CD8-positive, alpha-beta memory T cell (primary cell): Measurements from ENCODE around the gene AIDA. TPM values are rescaled to one million over a fixed set of nuclear protein-coding genes. Genes with fewer than 3 reads are reported as not detected.

Source experiments
- CTCF ChIA-PET: fragments of 350-600 bp; sonication (Branson Sonifier 250); formaldehyde crosslinking; loops from one replicate; lab custom pipeline; 2021; ENCODE audit warnings: antibody characterized with exemption; lab: Charles Lee
- POLR2A ChIA-PET: fragments of 350-600 bp; sonication (Branson Sonifier 250); formaldehyde crosslinking; loops from one replicate; lab custom pipeline; 2021; ENCODE audit warnings: antibody characterized with exemption; lab: Charles Lee
- DNase-seq, 5 donors: peaks; one replicate each; pipeline versions ENCODE4 v3.0.0 to v3.0.0-alpha.2; 2020 to 2022; ENCODE audit warnings: mixed read lengths in 1 of 5
- H3K27ac ChIP-seq: one replicate; pipeline ENCODE4 v1.7.0; 2013; ENCODE audit warnings: low read depth, mild to moderate bottlenecking, low read length, moderate library complexity
- H3K27me3 ChIP-seq: 2 replicates; pipeline ENCODE4 v1.7.0; 2013; ENCODE audit warnings: low read length, mild to moderate bottlenecking; ENCODE audit not compliant: insufficient read depth, poor library complexity, severe bottlenecking
- H3K36me3 ChIP-seq: 2 replicates; pipeline ENCODE4 v1.7.0; 2013; ENCODE audit warnings: mild to moderate bottlenecking, low read length, moderate library complexity; ENCODE audit not compliant: insufficient read depth
- H3K4me1 ChIP-seq: 2 replicates; pipeline ENCODE4 v1.7.0; 2013; ENCODE audit warnings: mild to moderate bottlenecking, low read length, moderate library complexity; ENCODE audit not compliant: insufficient read depth
- H3K4me3 ChIP-seq: 2 replicates; pipeline ENCODE4 v1.7.0; 2013; ENCODE audit warnings: mild to moderate bottlenecking, low read length
- H3K9me3 ChIP-seq: 2 replicates; pipeline ENCODE4 v1.7.0; 2013; ENCODE audit warnings: mild to moderate bottlenecking, low read length
- H3K27ac Mint-ChIP-seq, 8 donors: one replicate each; pipeline ENCODE4 v1.8.0; 2020 to 2021; ENCODE audit warnings: mixed read lengths in 8 of 8, mild to moderate bottlenecking in 6 of 8, inconsistent platforms in 3 of 8, moderate library complexity in 3 of 8
- H3K27me3 Mint-ChIP-seq, 2 donors: one replicate each; pipeline ENCODE4 v1.8.0; 2020 to 2021; ENCODE audit warnings: mixed read lengths in 2 of 2, mild to moderate bottlenecking in 1 of 2, moderate library complexity in 1 of 2
- H3K36me3 Mint-ChIP-seq, 3 donors: one replicate each; pipeline ENCODE4 v1.8.0; 2020 to 2021; ENCODE audit warnings: mixed read lengths in 3 of 3, inconsistent platforms in 1 of 3, mild to moderate bottlenecking in 1 of 3
- H3K4me1 Mint-ChIP-seq, 3 donors: one replicate each; pipeline ENCODE4 v1.8.0; 2020 to 2021; ENCODE audit warnings: mixed read lengths in 3 of 3, inconsistent platforms in 1 of 3, mild to moderate bottlenecking in 1 of 3
- H3K4me3 Mint-ChIP-seq, 7 donors: one replicate each; pipeline ENCODE4 v1.8.0; 2020 to 2021; ENCODE audit warnings: mixed read lengths in 7 of 7, mild to moderate bottlenecking in 6 of 7, moderate library complexity in 4 of 7, inconsistent platforms in 2 of 7
- H3K9me3 Mint-ChIP-seq, 5 donors: one replicate each; pipeline ENCODE4 v1.8.0; 2020 to 2022; ENCODE audit warnings: mixed read lengths in 5 of 5, mild to moderate bottlenecking in 3 of 5, moderate library complexity in 2 of 5, inconsistent platforms in 1 of 5
- polyA plus RNA-seq: library from polyadenylated mRNA; unstranded; fragments of 300-500 nt; fragmentation: Illumina TruSeq; gene quantifications from one replicate; pipeline ENCODE4 v1.2.3, GENCODE V29; 2021
- total RNA-seq, 2 experiments: library from RNA; stranded (reverse); gene quantifications; one replicate each; pipeline ENCODE4 v1.2.3, GENCODE V29; 2021

AIDA gene
- total RNA-seq (10 to 100 TPM; 57.9 to 59.1 TPM), polyA plus RNA-seq (29.2 TPM)

GRCh38 chr1:222712253-222713090 lies at the start of gene AIDA, which contains the start of gene BROX:
AIDA (minus strand) TSS chr1:222712491; CDS start chr1:222712317, 174 bp downstream.
BROX (plus strand) TSS chr1:222712564; CDS start chr1:222715700, 3,136 bp downstream.
- CTCF ChIA-PET, result interaction anchor here (0.9 to 1.8 kb wide), 7 partner anchors 52 to 78 kb away, joined by 3 to 5 read pairs (median 4); no protein-coding TSS in a partner anchor
- H3K9me3 Mint-ChIP-seq, result no peaks in the 10 kb centered on the region
- H3K27me3 ChIP-seq, result no peaks in the 10 kb centered on the region
- H3K4me1 Mint-ChIP-seq, result peaks cover 51 to 63% (median 61%) of the 10 kb centered on the region in 3 donors
- H3K27ac ChIP-seq, result peak within 1 kb of the TSS; percentile 92
- H3K27me3 Mint-ChIP-seq, result no peaks in the 10 kb centered on the region
- peaks cover 29% of the 10 kb centered on the region for H3K4me1 ChIP-seq
- H3K4me3 Mint-ChIP-seq, result peak within 1 kb of the TSS; percentile 92 to 99 (median 97)
- peak; percentile 91 to 95 (median 93) for DNase-seq
- H3K4me3 ChIP-seq, result peak within 1 kb of the TSS; percentile 96
- H3K9me3 ChIP-seq, result no peaks in the 10 kb centered on the region
- peaks cover 0 to 64% (median 7%) of the 10 kb centered on the region in 3 donors for H3K36me3 Mint-ChIP-seq
- POLR2A ChIA-PET, result interaction anchor here (0.6 to 1.8 kb wide), 15 partner anchors 10 to 970 kb away, joined by 3 to 50 read pairs (median 4); partner anchors contain the start of genes DUSP10 and TAF1A
- peaks cover 7% of the 10 kb centered on the region for H3K36me3 ChIP-seq
- H3K27ac Mint-ChIP-seq, result peak within 1 kb of the TSS; percentile 99 to 100 (median 100)

- Histone ChIP-seq H3K4me1 (no peaks in the 10 kb centered on the region), H3K9me3 (no peaks in the 10 kb centered on the region), H3K36me3 (no peaks in the 10 kb centered on the region), H3K27me3 (no peaks in the 10 kb centered on the region), H3K4me3 (no peak overlapping the region), H3K27ac (no peak overlapping the region)
- CTCF ChIA-PET, result no interaction called here
- peaks cover 0 to 8% (median 6%) of the 10 kb centered on the region in 5 donors for H3K9me3 Mint-ChIP-seq
- POLR2A ChIA-PET, result no interaction called here
- DNase-seq, result no peak
- H3K4me1 Mint-ChIP-seq, result no peaks in the 10 kb centered on the region
- H3K27ac Mint-ChIP-seq, result no peak overlapping the region
- H3K4me3 Mint-ChIP-seq, result no peak overlapping the region
- H3K36me3 Mint-ChIP-seq, result peaks cover 0 to 12% (median 0%) of the 10 kb centered on the region in 3 donors
- H3K27me3 Mint-ChIP-seq, result peaks cover 9 to 58% of the 10 kb centered on the region in 2 donors
Measured at GRCh38 chr1:222761083-222761482, 48.8 kb upstream of the AIDA start.

- ChIA-PET POLR2A (no interaction called here), CTCF (interaction anchor here (1.2 kb wide), 1 partner anchor 20 kb away, joined by 3 read pairs; no protein-coding TSS in a partner anchor)
- no peaks in the 10 kb centered on the region for H3K4me1 ChIP-seq
Measured at GRCh38 chr1:222759451-222760035, 47.3 kb upstream of the AIDA start.

GRCh38 chr1:222757646-222758268 lies 45.5 kb upstream of the AIDA start:
- no peak overlapping the region for H3K4me3 ChIP-seq
- POLR2A ChIA-PET, result interaction anchor here (0.6 kb wide), 1 partner anchor 170 kb away, joined by 3 read pairs; no protein-coding TSS in a partner anchor
- CTCF ChIA-PET, result no interaction called here
- Mint-ChIP-seq H3K4me1 (no peaks in the 10 kb centered on the region), H3K27me3 (peaks cover 0 to 51% of the 10 kb centered on the region in 2 donors), H3K9me3 (peaks cover 0 to 6% (median 0%) of the 10 kb centered on the region in 5 donors), H3K27ac (no peak overlapping the region), H3K36me3 (peaks cover 0 to 4% (median 0%) of the 10 kb centered on the region in 3 donors), H3K4me3 (no peak overlapping the region)
- H3K9me3 ChIP-seq, result no peaks in the 10 kb centered on the region
- no peak overlapping the region for H3K27ac ChIP-seq
- H3K27me3 ChIP-seq, result no peaks in the 10 kb centered on the region
- no peaks in the 10 kb centered on the region for H3K36me3 ChIP-seq
- H3K4me1 ChIP-seq, result no peaks in the 10 kb centered on the region
- no peak for DNase-seq

More at GRCh38 chr1:222759451-222760035, 47.3 kb upstream of the AIDA start:
- Histone ChIP-seq H3K27me3 (no peaks in the 10 kb centered on the region), H3K27ac (no peak overlapping the region), H3K36me3 (no peaks in the 10 kb centered on the region), H3K9me3 (no peaks in the 10 kb centered on the region), H3K4me3 (no peak overlapping the region)
- H3K4me3 Mint-ChIP-seq, result no peak overlapping the region
- DNase-seq, result no peak
- peaks cover 0 to 12% (median 0%) of the 10 kb centered on the region in 3 donors for H3K36me3 Mint-ChIP-seq
- no peak overlapping the region for H3K27ac Mint-ChIP-seq
- H3K27me3 Mint-ChIP-seq, result peaks cover 7 to 59% of the 10 kb centered on the region in 2 donors
- no peaks in the 10 kb centered on the region for H3K4me1 Mint-ChIP-seq
- H3K9me3 Mint-ChIP-seq, result peaks cover 0 to 8% (median 2%) of the 10 kb centered on the region in 5 donors

GRCh38 chr1:222754366-222755139 lies 42.3 kb upstream of the AIDA start:
- Mint-ChIP-seq H3K9me3 (no peaks in the 10 kb centered on the region), H3K27me3 (peaks cover 0 to 32% of the 10 kb centered on the region in 2 donors), H3K4me3 (no peak overlapping the region), H3K27ac (no peak overlapping the region), H3K4me1 (no peaks in the 10 kb centered on the region), H3K36me3 (no peaks in the 10 kb centered on the region)
- Histone ChIP-seq H3K36me3 (no peaks in the 10 kb centered on the region), H3K9me3 (no peaks in the 10 kb centered on the region), H3K4me1 (no peaks in the 10 kb centered on the region), H3K4me3 (no peak overlapping the region), H3K27ac (no peak overlapping the region), H3K27me3 (no peaks in the 10 kb centered on the region)
- no peak for DNase-seq
- POLR2A ChIA-PET, result no interaction called here
- CTCF ChIA-PET, result interaction anchor here (0.6 kb wide), 1 partner anchor 32 kb away, joined by 3 read pairs; no protein-coding TSS in a partner anchor

GRCh38 chr1:222751255-222751654 lies 39.0 kb upstream of the AIDA start:
- Mint-ChIP-seq H3K9me3 (no peaks in the 10 kb centered on the region), H3K36me3 (no peaks in the 10 kb centered on the region), H3K4me3 (no peak overlapping the region), H3K4me1 (no peaks in the 10 kb centered on the region), H3K27ac (no peak overlapping the region), H3K27me3 (peaks cover 2 to 42% of the 10 kb centered on the region in 2 donors)
- H3K4me3 ChIP-seq, result no peak overlapping the region
- no peaks in the 10 kb centered on the region for H3K27me3 ChIP-seq
- no peaks in the 10 kb centered on the region for H3K36me3 ChIP-seq
- POLR2A ChIA-PET, result no interaction called here
- CTCF ChIA-PET, result no interaction called here
- no peaks in the 10 kb centered on the region for H3K4me1 ChIP-seq
- H3K9me3 ChIP-seq, result no peaks in the 10 kb centered on the region
- no peak overlapping the region for H3K27ac ChIP-seq
- no peak for DNase-seq

- Histone ChIP-seq H3K36me3 (no peaks in the 10 kb centered on the region), H3K27me3 (no peaks in the 10 kb centered on the region), H3K9me3 (no peaks in the 10 kb centered on the region), H3K27ac (no peak overlapping the region), H3K4me3 (no peak overlapping the region), H3K4me1 (no peaks in the 10 kb centered on the region)
- Mint-ChIP-seq H3K27me3 (peaks cover 2 to 41% of the 10 kb centered on the region in 2 donors), H3K9me3 (no peaks in the 10 kb centered on the region), H3K27ac (no peak overlapping the region), H3K36me3 (no peaks in the 10 kb centered on the region), H3K4me1 (no peaks in the 10 kb centered on the region), H3K4me3 (no peak overlapping the region)
- POLR2A ChIA-PET, result no interaction called here
- CTCF ChIA-PET, result no interaction called here
- no peak for DNase-seq
Measured at GRCh38 chr1:222750651-222751050, 38.4 kb upstream of the AIDA start.
